ENCODE results near the gene NAPB. TPM values are rescaled to one million over a fixed set of nuclear protein-coding genes. Genes with fewer than 3 reads are reported as not detected.

Gene NAPB
- total RNA-seq, 1 experiment from 2014 or later: 4.6 TPM

DNA sequence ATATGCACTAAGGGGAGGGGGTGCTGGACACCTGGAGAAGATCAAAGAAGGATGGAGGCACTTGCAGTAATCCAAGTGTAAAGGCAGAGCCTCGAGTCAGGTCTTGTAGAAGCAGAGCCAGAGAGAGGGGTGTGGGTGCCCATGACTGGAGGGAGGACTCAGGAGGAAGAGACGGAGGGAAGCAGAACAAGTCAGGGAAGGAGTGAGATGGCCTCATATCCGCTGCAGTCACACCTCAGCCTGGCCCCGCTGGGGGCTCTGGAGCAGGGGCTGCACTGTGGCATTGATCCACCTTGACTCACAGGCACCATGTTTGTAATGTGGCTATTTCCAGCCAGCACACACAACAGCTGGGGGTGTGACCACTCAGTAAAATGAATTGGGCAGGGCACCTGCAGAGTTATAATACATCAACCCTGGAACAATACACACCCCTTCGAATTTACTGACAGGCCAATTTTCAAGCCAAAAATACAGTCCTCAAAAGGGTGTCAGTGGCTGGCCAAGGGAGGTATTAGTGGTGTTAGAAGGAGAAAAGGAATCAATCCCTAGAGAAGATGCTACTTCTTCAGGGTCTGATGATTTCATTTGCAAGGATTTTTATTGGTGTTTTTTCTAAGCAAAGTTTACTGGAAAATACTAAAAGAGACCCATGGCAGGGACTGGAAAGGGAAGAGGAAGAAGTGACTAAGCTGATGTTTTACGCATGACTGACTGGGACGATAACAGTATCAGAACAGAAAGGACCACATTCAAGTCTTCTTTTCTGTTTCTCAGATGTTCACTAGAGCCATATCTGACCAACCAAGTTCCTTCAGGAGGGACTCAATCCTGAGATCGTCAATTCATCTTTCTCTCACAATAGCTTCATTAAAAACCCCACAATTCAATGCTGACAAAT is 89.6 kb downstream of the NAPB start:
- no peak for DNase-seq
- no TSS peak for BruUV-seq (replicated peaks)
- no peak overlapping the region for H3K27ac Mint-ChIP-seq (ENCODE audit: unreplicated experiment)
- intact Hi-C loops (cut with micrococcal nuclease; ENCODE audit: unreplicated experiment): no loop called here
- H3K36me3 Mint-ChIP-seq (ENCODE audit: insufficient read depth, unreplicated experiment): no peaks in the 10 kb centered on the region
- no peak for TF ChIP-seq CTCF (IDR thresholded peaks at IDR 0.05; ENCODE audit: unreplicated experiment)
- no peak overlapping the region for H3K4me3 Mint-ChIP-seq (ENCODE audit: low read depth, unreplicated experiment)
- H3K27me3 Mint-ChIP-seq (ENCODE audit: unreplicated experiment): no peaks in the 10 kb centered on the region
- CTCF ChIA-PET: no interaction called here
- no peaks in the 10 kb centered on the region for H3K9me3 Mint-ChIP-seq (ENCODE audit: low read depth, unreplicated experiment)
- no peaks in the 10 kb centered on the region for H3K4me1 Mint-ChIP-seq (ENCODE audit: low read depth, unreplicated experiment)

GRCh38 chr20:23327617-23328333 is 93.5 kb downstream of the NAPB start:
- Mint-ChIP-seq H3K27me3 (ENCODE audit: unreplicated experiment) (peaks cover 12% of the 10 kb centered on the region), H3K4me1 (ENCODE audit: low read depth, unreplicated experiment) (no peaks in the 10 kb centered on the region), H3K27ac (ENCODE audit: unreplicated experiment) (no peak overlapping the region), H3K4me3 (ENCODE audit: low read depth, unreplicated experiment) (no peak overlapping the region), H3K36me3 (ENCODE audit: insufficient read depth, unreplicated experiment) (peaks cover 5% of the 10 kb centered on the region), H3K9me3 (ENCODE audit: low read depth, unreplicated experiment) (no peaks in the 10 kb centered on the region)
- intact Hi-C loops (cut with micrococcal nuclease; ENCODE audit: unreplicated experiment): no loop called here
- CTCF ChIA-PET: no interaction called here
- no TSS peak for BruUV-seq (replicated peaks)
- TF ChIP-seq CTCF (IDR thresholded peaks at IDR 0.05; ENCODE audit: unreplicated experiment): no peak
- DNase-seq: no peak

GRCh38 chr20:23326774-23327173 is 94.5 kb downstream of the NAPB start:
- no TSS peak for BruUV-seq (replicated peaks)
- intact Hi-C loops (cut with micrococcal nuclease; ENCODE audit: unreplicated experiment): no loop called here
- H3K27ac Mint-ChIP-seq (ENCODE audit: unreplicated experiment): no peak overlapping the region
- CTCF ChIA-PET: no interaction called here
- TF ChIP-seq CTCF (IDR thresholded peaks at IDR 0.05; ENCODE audit: unreplicated experiment): no peak
- H3K27me3 Mint-ChIP-seq (ENCODE audit: unreplicated experiment): peaks cover 12% of the 10 kb centered on the region
- no peak for DNase-seq
- H3K4me1 Mint-ChIP-seq (ENCODE audit: low read depth, unreplicated experiment): no peaks in the 10 kb centered on the region
- H3K36me3 Mint-ChIP-seq (ENCODE audit: insufficient read depth, unreplicated experiment): peaks cover 5% of the 10 kb centered on the region
- no peaks in the 10 kb centered on the region for H3K9me3 Mint-ChIP-seq (ENCODE audit: low read depth, unreplicated experiment)
- H3K4me3 Mint-ChIP-seq (ENCODE audit: low read depth, unreplicated experiment): no peak overlapping the region

DNA sequence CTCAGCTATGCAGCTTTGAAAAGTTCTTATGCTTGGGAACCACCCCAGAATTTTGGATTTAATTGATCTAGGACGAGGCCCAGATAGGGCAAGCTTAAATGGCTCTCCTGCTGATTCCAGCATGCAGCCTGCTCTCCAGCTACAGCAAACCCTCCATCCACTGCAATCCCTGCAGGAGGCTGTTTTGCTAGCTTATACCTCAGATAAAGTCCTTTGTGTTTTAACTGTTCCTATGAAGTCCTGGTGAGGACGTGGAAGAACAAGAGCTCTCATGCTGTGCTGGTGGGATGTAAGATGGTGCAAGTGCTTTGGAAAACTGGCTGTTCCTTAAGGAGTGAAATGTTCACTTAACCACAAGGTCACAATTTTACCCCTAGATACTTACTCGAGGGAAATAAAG is 96.2 kb downstream of the NAPB start:
- TF ChIP-seq CTCF (IDR thresholded peaks at IDR 0.05; ENCODE audit: unreplicated experiment): no peak
- intact Hi-C loops (cut with micrococcal nuclease; ENCODE audit: unreplicated experiment): no loop called here
- CTCF ChIA-PET: no interaction called here
- peaks cover 5% of the 10 kb centered on the region for H3K36me3 Mint-ChIP-seq (ENCODE audit: insufficient read depth, unreplicated experiment)
- H3K4me3 Mint-ChIP-seq (ENCODE audit: low read depth, unreplicated experiment): no peak overlapping the region
- no peak overlapping the region for H3K27ac Mint-ChIP-seq (ENCODE audit: unreplicated experiment)
- H3K27me3 Mint-ChIP-seq (ENCODE audit: unreplicated experiment): peaks cover 12% of the 10 kb centered on the region
- no TSS peak for BruUV-seq (replicated peaks)
- no peaks in the 10 kb centered on the region for H3K4me1 Mint-ChIP-seq (ENCODE audit: low read depth, unreplicated experiment)
- no peak for DNase-seq
- H3K9me3 Mint-ChIP-seq (ENCODE audit: low read depth, unreplicated experiment): no peaks in the 10 kb centered on the region

Other genes starting within 250 kb of the NAPB start
- gene NXT1, start 70.7 kb downstream of the NAPB start, total RNA-seq (2022): 7.2 and 7.9 TPM in 2 replicates
- 4.5 and 5.0 TPM in 2 replicates for gene GZF1, start 59.3 kb downstream of the NAPB start, total RNA-seq (2022)
- not detected in 2 replicates for gene CSTL1, start 18.2 kb upstream of the NAPB start, total RNA-seq (2022)
- not detected in 2 replicates for gene CST11, start 31.4 kb upstream of the NAPB start, total RNA-seq (2022)
- gene CST8, start 69.6 kb upstream of the NAPB start, total RNA-seq (2022): not detected in 2 replicates
- gene CST9L, start 147.0 kb upstream of the NAPB start, total RNA-seq (2022): not detected in 2 replicates
- not detected in 2 replicates for gene CST9, start 184.4 kb upstream of the NAPB start, total RNA-seq (2022)
- gene CST3, start 216.5 kb upstream of the NAPB start, total RNA-seq (2022): 95.7 and 107 TPM in 2 replicates